HepG2 (cell line): ENCODE measurements around the gene RPL41. TPM values are rescaled to one million over a fixed set of nuclear protein-coding genes. Genes with fewer than 3 reads are reported as not detected.
A peak's percentile ranks its signal among the peaks of the same experiment; 100 is the strongest.

Source experiments
- ATAC-seq: fragments of 200-7000 bp; cut with Tn5 transposase; 3 replicates; pipeline ENCODE4 v1.9.1; 2020; ENCODE audit warnings: mild to moderate bottlenecking, moderate library complexity
- BruUV-seq: library from RNA; stranded (reverse); fragments of 400-500 nt; replicated peaks from 2 replicates; lab custom pipeline; 2021; lab: Mats Ljungman, UMichigan
- CTCF ChIA-PET: fragments of 300-600 bp; formaldehyde crosslinking; extraction: SDS; loops from one replicate; lab custom pipeline; 2021; ENCODE audit warnings: low total read pairs, inconsistent platforms, low intra/inter-chr PET ratio; lab: Yijun Ruan, JAX
- POLR2A ChIA-PET: fragments of 350-600 bp; sonication (Branson Sonifier 250); formaldehyde crosslinking; loops from one replicate; lab custom pipeline; 2020; ENCODE audit warnings: antibody characterized with exemption, inconsistent platforms; lab: Yijun Ruan, JAX
- DNase-seq: peaks from one replicate; pipeline ENCODE4 v3.0.0-alpha.2; 2015; ENCODE audit warnings: low spot score
- FAIRE-seq: peaks from 3 replicates; lab custom pipeline; 2011; peaks lifted over from hg19 to GRCh38; lab: Jason Lieb, UNC
- H2AFZ ChIP-seq: one replicate; pipeline ENCODE4 v1.6.1; 2011; ENCODE audit warnings: low read length, inconsistent platforms
- H3K27ac ChIP-seq: fragments of 300-600 bp; 3 replicates; pipeline ENCODE4 v1.8.0; 2011; ENCODE audit warnings: mixed run types, mild to moderate bottlenecking, mixed read lengths, low read length, inconsistent platforms; ENCODE audit not compliant: insufficient read depth; ENCODE audit errors: extremely low read length
- H3K27me3 ChIP-seq, 2 experiments: fragments of 200-600 bp in 1 of 2; 2 replicates in 1 of 2; 3 replicates in 1 of 2; pipeline versions ENCODE4 v1.6.0 to v1.8.0; 2011; ENCODE audit warnings: low read length in 2 of 2, mild to moderate bottlenecking in 2 of 2, moderate library complexity in 2 of 2, inconsistent platforms in 1 of 2; ENCODE audit not compliant: insufficient read depth in 2 of 2, control insufficient read depth in 1 of 2
- H3K36me3 ChIP-seq, 2 experiments: fragments of 200-600 bp in 1 of 2; replicated peaks in 1 of 2; 2 replicates in 1 of 2; 3 replicates in 1 of 2; pipeline versions ENCODE4 v1.5.1 to v1.8.0; 2011; ENCODE audit warnings: low read length in 2 of 2, inconsistent platforms in 1 of 2; ENCODE audit not compliant: insufficient read depth in 2 of 2, control insufficient read depth in 1 of 2
- H3K4me1 ChIP-seq: 2 replicates; pipeline ENCODE4 v1.5.1; 2012; ENCODE audit warnings: low read length, inconsistent platforms; ENCODE audit not compliant: insufficient read depth
- H3K4me2 ChIP-seq: 2 replicates; pipeline ENCODE4 v1.6.0; 2011; ENCODE audit warnings: low read depth, low read length, inconsistent platforms
- H3K4me3 ChIP-seq, 3 experiments: fragments of 200-600 bp in 1 of 3; sonication (generic), shearing (Covaris generic) in 1 of 3; replicated peaks in 1 of 3; 2 replicates each; pipeline ENCODE4 v1.5.1; 2011 to 2016; ENCODE audit warnings: low read length in 3 of 3, inconsistent platforms in 2 of 3, low read depth in 2 of 3, mild to moderate bottlenecking in 2 of 3, control low read depth in 1 of 3, mixed read lengths in 1 of 3; ENCODE audit not compliant: insufficient read depth in 1 of 3
- H3K79me2 ChIP-seq: one replicate; pipeline ENCODE4 v1.6.1; 2011; ENCODE audit warnings: low read length, inconsistent platforms; ENCODE audit not compliant: insufficient read depth
- H3K9ac ChIP-seq: 2 replicates; pipeline ENCODE4 v1.6.0; 2011; ENCODE audit warnings: mild to moderate bottlenecking, low read depth, low read length, inconsistent platforms; ENCODE audit not compliant: insufficient read depth
- H3K9me3 ChIP-seq: 2 replicates; pipeline ENCODE4 v1.5.1; 2012; ENCODE audit warnings: mild to moderate bottlenecking, low read length
- H4K20me1 ChIP-seq: 2 replicates; pipeline ENCODE4 v1.6.0; 2011; ENCODE audit warnings: inconsistent platforms, mild to moderate bottlenecking, low read length, moderate library complexity; ENCODE audit not compliant: insufficient read depth
- CBX2 ChIP-seq, 2 experiments: fragments of 200-600 bp in 1 of 2; sonication (generic); formaldehyde crosslinking in 1 of 2; IDR thresholded peaks; 2 replicates each; pipeline versions ENCODE4 v1.7.0 to v1.8.1; 2018 to 2022; ENCODE audit warnings: low read depth in 2 of 2, low read length in 1 of 2, mild to moderate bottlenecking in 1 of 2, missing genetic modification reagents in 1 of 2
- JARID2 ChIP-seq: sonication (generic); formaldehyde crosslinking; IDR thresholded peaks from 2 replicates; pipeline ENCODE4 v1.8.1; 2023; ENCODE audit warnings: missing genetic modification reagents, inconsistent platforms; ENCODE audit not compliant: insufficient replicate concordance
- KDM5B ChIP-seq: sonication (generic); formaldehyde crosslinking; IDR thresholded peaks from 2 replicates; pipeline ENCODE4 v1.4.0; 2020; ENCODE audit warnings: missing genetic modification reagents, mild to moderate bottlenecking, borderline replicate concordance
- PHF20 ChIP-seq: sonication (generic); formaldehyde crosslinking; IDR thresholded peaks from 2 replicates; pipeline ENCODE4 v1.5.0; 2020; ENCODE audit warnings: mild to moderate bottlenecking, missing genetic modification reagents
- POLR2A ChIP-seq, 2 experiments: IDR thresholded peaks; 2 replicates each; pipeline ENCODE4 v1.6.1; 2011; ENCODE audit warnings: low read depth in 2 of 2, low read length in 2 of 2, mild to moderate bottlenecking in 1 of 2, moderate library complexity in 1 of 2; ENCODE audit not compliant: insufficient read depth in 1 of 2
- POLR2AphosphoS5 ChIP-seq: IDR thresholded peaks from 2 replicates; pipeline ENCODE4 v1.6.1; 2012; ENCODE audit warnings: low read depth, low read length
- POLR2G ChIP-seq: fragments of 200-400 bp; formaldehyde crosslinking; IDR thresholded peaks from 2 replicates; pipeline ENCODE4 v1.6.1; 2018; ENCODE audit warnings: mild to moderate bottlenecking, low read depth, low read length, moderate library complexity
- SP5 ChIP-seq: IDR thresholded peaks from 2 replicates; pipeline ENCODE4 v1.6.1; 2016; ENCODE audit warnings: low read depth, borderline replicate concordance
- UBTF ChIP-seq: sonication (generic); formaldehyde crosslinking; IDR thresholded peaks from 2 replicates; pipeline ENCODE4 v1.4.0; 2020; ENCODE audit warnings: mild to moderate bottlenecking, missing genetic modification reagents
- XRCC5 ChIP-seq: fragments of 200-400 bp; formaldehyde crosslinking; optimal IDR thresholded peaks from 2 replicates; pipeline ENCODE3; 2017; ENCODE audit warnings: mild to moderate bottlenecking, low read length
- ZFYVE20 ChIP-seq: sonication (generic); formaldehyde crosslinking; IDR thresholded peaks from 2 replicates; pipeline ENCODE4 v1.8.0; 2023; ENCODE audit warnings: low read depth, mild to moderate bottlenecking, moderate library complexity, missing genetic modification reagents, borderline replicate concordance
- ZNF781 ChIP-seq: sonication (generic); formaldehyde crosslinking; IDR thresholded peaks from 2 replicates; pipeline ENCODE4 v1.5.1; 2020; ENCODE audit warnings: borderline replicate concordance, mild to moderate bottlenecking, missing genetic modification reagents; ENCODE audit errors: not compliant biosample characterization
- ZNF792 ChIP-seq: IDR thresholded peaks from 2 replicates; pipeline ENCODE4 v1.6.1; 2016
- WGBS: methylation state at CpG from one replicate; pipeline ENCODE4 v1.1.6; 2017; ENCODE audit warnings: low lambda C conversion rate; 5-methylcytosine and 5-hydroxymethylcytosine counted together
- in situ Hi-C: cut with HindIII; loops from 2 replicates; pipeline ENCODE4 v1.10.0; 2017; ENCODE audit warnings: low pct_unique_long_range_greater_than_20kb; ENCODE audit not compliant: extremely low pct_ligation_motif_present
- intact Hi-C: fragments of 100-400 bp; cut with micrococcal nuclease; formaldehyde crosslinking; loops from one replicate; pipeline ENCODE4 v1.10.0; 2022; ENCODE audit not compliant: unreplicated experiment
- polyA plus RNA-seq, 8 experiments: library from polyadenylated mRNA; depleted of rRNA in 3 of 8; stranded (reverse) in 7 of 8; unstranded in 1 of 8; fragments of >200 nt; fragmentation: Illumina TruSeq in 4 of 8; extraction: Trizol in 4 of 8; gene quantifications; 2 replicates each; pipeline versions ENCODE4 v1.2.1 to v1.2.3, GENCODE V29; 2011 to 2016; ENCODE audit warnings: low read depth in 4 of 8, missing spikeins in 1 of 8, mixed read lengths in 1 of 8; ENCODE audit not compliant: insufficient read depth in 1 of 8
- total RNA-seq, 5 experiments: library from RNA; depleted of rRNA; stranded (reverse); fragments of >200 nt; fragmentation: Illumina TruSeq; extraction: Trizol; gene quantifications; 2 replicates each; pipeline ENCODE4 v1.2.3, GENCODE V29; 2016; ENCODE audit warnings: low read depth in 1 of 5

Gene RPL41
- total and polyA plus RNA-seq, 2 of the 13 experiments (the other 11 are each of a cell fraction or from before 2014, with no cell fraction given): 4,012 to 7,670 TPM

GRCh38 chr12:56160193-56160763, 43.8 kb downstream of the RPL41 start:
- H3K4me2 ChIP-seq: peak overlapping the region; percentile 83
- DNase-seq (no peak), ATAC-seq (no peak), FAIRE-seq (no peak)
- peaks cover 44% of the 10 kb centered on the region for H3K4me1 ChIP-seq
- peak overlapping the region; percentile 20 to 99 (median 92); a peak in 4 of 6 replicates for H3K4me3 ChIP-seq
- WGBS: 91% methylated on average over 7 of the region's 7 CpGs
- intact Hi-C loops: no loop called here
- POLR2A ChIA-PET: interaction anchor here (1.4 to 3.4 kb wide), 6 partner anchors 16 to 41 kb away, joined by 4 to 30 read pairs (median 16); partner anchors contain the start of genes ESYT1, SMARCC2 and ZC3H10
- CTCF ChIA-PET: no interaction called here
- peak overlapping the region; percentile 100; the same call in 1 of the 2 replicates for H3K9ac ChIP-seq
- H3K36me3 ChIP-seq: peaks cover 24 to 45% of the 10 kb centered on the region in 2 experiments
- H3K27ac ChIP-seq: peak overlapping the region; percentile 16
- peak; percentile 22 for TF ChIP-seq POLR2G
- no peak for TF ChIP-seq ZNF781 (CRISPR knock-in tag)
- TF ChIP-seq POLR2AphosphoS5: 0 out of 2 replicates have a peak, but pooled peaks have one; percentile 16
- TF ChIP-seq KDM5B (CRISPR knock-in tag): 0 out of 2 replicates have a peak, but pooled peaks have one; percentile 17
- in situ Hi-C loops: no loop called here
- no peaks in the 10 kb centered on the region; a peak in 1 of 5 replicates for H3K27me3 ChIP-seq
- peaks cover 28% of the 10 kb centered on the region for H4K20me1 ChIP-seq
- H2AFZ ChIP-seq: no peak overlapping the region
- peaks cover 25% of the 10 kb centered on the region for H3K79me2 ChIP-seq
- no peaks in the 10 kb centered on the region for H3K9me3 ChIP-seq
- no TSS peak for BruUV-seq

- Histone ChIP-seq H3K4me1 (peaks cover 36% of the 10 kb centered on the region), H3K27me3 (no peaks in the 10 kb centered on the region; a peak in 1 of 5 replicates), H4K20me1 (peaks cover 28% of the 10 kb centered on the region), H3K9me3 (no peaks in the 10 kb centered on the region), H3K9ac (no peak overlapping the region), H3K4me3 (peak overlapping the region in 1 of 3 experiments; percentile 99; a peak in 2 of 6 replicates), H3K4me2 (peak overlapping the region; percentile 83), H3K27ac (peak overlapping the region; percentile 18), H3K36me3 (peaks cover 29 to 52% of the 10 kb centered on the region in 2 experiments), H2AFZ (no peak overlapping the region), H3K79me2 (peaks cover 25% of the 10 kb centered on the region)
- in situ Hi-C loops (no loop called here), intact Hi-C loops (no loop called here)
- POLR2A ChIA-PET: interaction anchor here (0.8 to 3.4 kb wide), 10 partner anchors 9 to 61 kb away, joined by 3 to 24 read pairs (median 6); partner anchors contain the start of genes ESYT1, MYL6B, RNF41 and SMARCC2
- no TSS peak for BruUV-seq
- CTCF ChIA-PET: no interaction called here
- WGBS: 84% methylated on average over 11 of the region's 11 CpGs
- DNase-seq (no peak), ATAC-seq (no peak), FAIRE-seq (no peak)
- TF ChIP-seq SP5 (CRISPR knock-in tag): no peak
- no peak for TF ChIP-seq XRCC5
- no peak for TF ChIP-seq CBX2 (IDR thresholded peaks at IDR 0.05; ENCODE audit: low read depth, low read length)
- no peak for TF ChIP-seq CBX2 (CRISPR knock-in tag; IDR thresholded peaks at IDR 0.05; ENCODE audit: low read depth)
- no peak for TF ChIP-seq ZNF792 (CRISPR knock-in tag)
- peak in 1 of 2 experiments; percentile 49; a peak in 2 of 4 replicates for TF ChIP-seq POLR2A (IDR thresholded peaks at IDR 0.05; ENCODE audit: insufficient read depth in 1 of 2, low read depth in 2 of 2, low read length in 2 of 2)
- no peak for TF ChIP-seq JARID2 (CRISPR knock-in tag)
- no peak for TF ChIP-seq PHF20 (CRISPR knock-in tag)
- no peak for TF ChIP-seq ZFYVE20 (CRISPR knock-in tag)
- TF ChIP-seq UBTF (CRISPR knock-in tag): peak; percentile 9; the same call in 1 of the 2 replicates
These were observed 44.7 kb downstream of the RPL41 start for GRCh38 chr12:56160894-56161689.
